Endometrial microvascular endothelial cells (primary cell): ENCODE measurements around the gene SYT4. TPM values are rescaled to one million over a fixed set of nuclear protein-coding genes. Genes with fewer than 3 reads are reported as not detected.
"Not testable (repeated sequence)": the region's sequence is repeated elsewhere in the genome, so short reads cannot be mapped to it uniquely, and the experiment has no call there.

Experiments
- in situ Hi-C: cut with HindIII; loops from 2 replicates; pipeline ENCODE4 v1.10.0; 2017; ENCODE audit warnings: low sequenced_read_pairs, low pct_unique_long_range_greater_than_20kb; ENCODE audit errors: inconsistent ontology term
- total RNA-seq: library from RNA; depleted of rRNA; stranded (reverse); fragments of >200 nt; gene quantifications from one replicate; pipeline ENCODE4 v1.2.3, GENCODE V29; 2015; ENCODE audit errors: inconsistent ontology term

SYT4 gene
- not detected for total RNA-seq

- in situ Hi-C loops: no loop called here
These were observed at the start of gene SYT4 for GRCh38 chr18:43277164-43277600. Gene SYT4, minus strand, starts transcription at chr18:43277490. Its CDS starts 209 bp downstream, at chr18:43277281.

GRCh38 chr18:43322132-43322531 lies 44.8 kb upstream of the SYT4 start:
- in situ Hi-C loops: no loop called here

GRCh38 chr18:43314941-43315340 lies 37.7 kb upstream of the SYT4 start:
- in situ Hi-C loops: no loop called here

- in situ Hi-C loops: no loop called here
These were observed 35.6 kb upstream of the SYT4 start for GRCh38 chr18:43312891-43313290.

- in situ Hi-C loops: no loop called here
These were observed 32.9 kb upstream of the SYT4 start for GRCh38 chr18:43310239-43310638.

GRCh38 chr18:43303376-43303775 lies 26.1 kb upstream of the SYT4 start:
- in situ Hi-C loops: no loop called here

GRCh38 chr18:43286187-43286586 lies 8.9 kb upstream of the SYT4 start:
- in situ Hi-C loops: not testable (repeated sequence)

GRCh38 chr18:43283299-43283698 lies 6.0 kb upstream of the SYT4 start:
- in situ Hi-C loops: no loop called here

GRCh38 chr18:43279015-43279744 lies 1.9 kb upstream of the SYT4 start:
- in situ Hi-C loops: no loop called here

- in situ Hi-C loops: no loop called here
These were observed 1.1 kb upstream of the SYT4 start for GRCh38 chr18:43278355-43278754.

- in situ Hi-C loops: no loop called here
These were observed 799 bp downstream of the SYT4 start for GRCh38 chr18:43276491-43276890.

GRCh38 chr18:43275546-43275945 lies 1.7 kb downstream of the SYT4 start:
- in situ Hi-C loops: no loop called here

GRCh38 chr18:43274526-43274925 lies 2.8 kb downstream of the SYT4 start:
- in situ Hi-C loops: no loop called here

GRCh38 chr18:43271593-43272432 lies 5.5 kb downstream of the SYT4 start:
- in situ Hi-C loops: no loop called here

GRCh38 chr18:43267818-43268217 lies 9.5 kb downstream of the SYT4 start:
- in situ Hi-C loops: no loop called here

GRCh38 chr18:43265465-43265864 lies 11.8 kb downstream of the SYT4 start:
- in situ Hi-C loops: no loop called here

GRCh38 chr18:43248610-43249249 lies 28.6 kb downstream of the SYT4 start:
- in situ Hi-C loops: no loop called here

GRCh38 chr18:43247944-43248343 lies 29.3 kb downstream of the SYT4 start:
- in situ Hi-C loops: no loop called here

- in situ Hi-C loops: no loop called here
These were observed 38.9 kb downstream of the SYT4 start for GRCh38 chr18:43238429-43238828.

GRCh38 chr18:43236921-43237320 lies 40.4 kb downstream of the SYT4 start:
- in situ Hi-C loops: no loop called here
